ENCODE measurements around the gene CCL7.

The CCL7 gene

DNA sequence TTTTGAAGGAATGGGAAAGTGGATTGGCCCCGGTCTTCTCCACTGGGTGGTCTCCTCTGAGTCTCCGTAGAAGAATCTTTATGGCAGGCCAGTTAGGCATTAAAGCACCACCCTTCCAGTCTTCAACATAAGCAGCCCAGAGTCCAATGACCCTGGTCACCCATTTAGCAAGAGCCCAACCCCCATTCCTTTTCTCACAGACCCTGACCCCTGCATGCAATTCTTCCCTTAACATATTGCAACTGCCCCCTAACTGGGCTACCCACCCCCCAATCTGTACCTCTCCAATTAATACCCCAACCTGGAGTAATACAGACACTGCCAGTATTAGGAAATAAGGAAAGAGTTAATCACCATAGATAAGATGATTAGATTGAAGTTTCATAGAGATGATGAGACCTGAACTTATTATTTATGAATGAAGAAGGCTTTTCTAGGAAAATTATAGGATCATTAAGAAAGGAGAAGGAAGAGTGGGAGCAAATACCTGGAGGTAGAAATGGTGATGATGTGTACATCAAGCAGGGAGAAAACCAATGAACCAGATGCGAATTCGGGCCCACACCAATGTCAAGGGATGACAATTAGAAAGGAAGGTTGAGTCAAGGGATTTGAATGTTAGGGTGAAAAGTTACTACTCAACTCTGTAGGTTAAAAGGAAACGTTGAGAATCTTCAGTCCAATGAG, 12.6 kb upstream of the CCL7 start:
- no peak for DNase-seq (ENCODE audit: low read depth)
- H3K4me3 ChIP-seq (ENCODE audit: low read length), result no peak overlapping the region
- TF ChIP-seq, protein P1, sequence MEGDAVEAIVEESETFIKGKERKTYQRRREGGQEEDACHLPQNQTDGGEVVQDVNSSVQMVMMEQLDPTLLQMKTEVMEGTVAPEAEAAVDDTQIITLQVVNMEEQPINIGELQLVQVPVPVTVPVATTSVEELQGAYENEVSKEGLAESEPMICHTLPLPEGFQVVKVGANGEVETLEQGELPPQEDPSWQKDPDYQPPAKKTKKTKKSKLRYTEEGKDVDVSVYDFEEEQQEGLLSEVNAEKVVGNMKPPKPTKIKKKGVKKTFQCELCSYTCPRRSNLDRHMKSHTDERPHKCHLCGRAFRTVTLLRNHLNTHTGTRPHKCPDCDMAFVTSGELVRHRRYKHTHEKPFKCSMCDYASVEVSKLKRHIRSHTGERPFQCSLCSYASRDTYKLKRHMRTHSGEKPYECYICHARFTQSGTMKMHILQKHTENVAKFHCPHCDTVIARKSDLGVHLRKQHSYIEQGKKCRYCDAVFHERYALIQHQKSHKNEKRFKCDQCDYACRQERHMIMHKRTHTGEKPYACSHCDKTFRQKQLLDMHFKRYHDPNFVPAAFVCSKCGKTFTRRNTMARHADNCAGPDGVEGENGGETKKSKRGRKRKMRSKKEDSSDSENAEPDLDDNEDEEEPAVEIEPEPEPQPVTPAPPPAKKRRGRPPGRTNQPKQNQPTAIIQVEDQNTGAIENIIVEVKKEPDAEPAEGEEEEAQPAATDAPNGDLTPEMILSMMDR (conservative IDR thresholded peaks at IDR 0.05; ENCODE audit: low read depth, low read length), result no peak

DNA sequence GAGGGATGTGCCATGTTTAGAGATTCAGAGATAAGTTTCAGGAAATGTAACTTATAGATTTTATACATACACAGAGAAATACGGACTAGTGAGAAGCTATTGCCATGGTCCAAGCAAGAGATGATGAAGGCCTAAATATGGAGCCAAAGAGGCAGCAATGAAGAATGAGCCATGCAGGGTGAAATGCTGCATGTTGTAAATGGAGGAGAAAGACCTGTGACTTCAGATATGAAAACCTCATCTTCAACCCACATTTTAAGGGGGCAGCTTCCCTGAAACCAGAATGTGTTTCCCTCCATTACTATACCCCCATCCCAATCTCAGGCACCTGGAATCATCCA, 12.1 kb upstream of the CCL7 start:
- no peak overlapping the region for H3K4me3 ChIP-seq (ENCODE audit: low read length)
- TF ChIP-seq, protein P1 (conservative IDR thresholded peaks at IDR 0.05; ENCODE audit: low read depth, low read length), result no peak
- DNase-seq (ENCODE audit: low read depth), result no peak

DNA sequence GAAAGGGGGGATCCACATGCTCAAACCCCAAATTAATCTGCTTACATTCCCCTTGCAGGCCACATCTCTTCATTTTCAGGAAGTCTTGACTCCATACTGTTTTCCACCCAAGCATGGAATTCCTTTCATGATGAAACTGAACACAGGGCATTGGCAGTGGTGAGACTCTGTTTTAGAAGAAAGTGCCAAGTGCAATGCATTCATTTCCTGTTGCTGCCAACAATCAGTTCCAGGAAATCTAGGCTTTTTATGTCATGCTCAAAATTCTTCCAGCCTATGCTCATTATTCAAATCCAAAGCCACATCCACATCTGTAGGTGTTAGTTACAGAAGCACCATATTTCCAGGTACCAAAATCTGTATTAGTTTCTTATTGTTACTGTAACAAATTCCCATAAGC, 10.9 kb upstream of the CCL7 start:
- H3K4me3 ChIP-seq (ENCODE audit: low read length), result no peak overlapping the region
- no peak for DNase-seq (ENCODE audit: low read depth)
- TF ChIP-seq, protein P1 (conservative IDR thresholded peaks at IDR 0.05; ENCODE audit: low read depth, low read length), result no peak

DNA sequence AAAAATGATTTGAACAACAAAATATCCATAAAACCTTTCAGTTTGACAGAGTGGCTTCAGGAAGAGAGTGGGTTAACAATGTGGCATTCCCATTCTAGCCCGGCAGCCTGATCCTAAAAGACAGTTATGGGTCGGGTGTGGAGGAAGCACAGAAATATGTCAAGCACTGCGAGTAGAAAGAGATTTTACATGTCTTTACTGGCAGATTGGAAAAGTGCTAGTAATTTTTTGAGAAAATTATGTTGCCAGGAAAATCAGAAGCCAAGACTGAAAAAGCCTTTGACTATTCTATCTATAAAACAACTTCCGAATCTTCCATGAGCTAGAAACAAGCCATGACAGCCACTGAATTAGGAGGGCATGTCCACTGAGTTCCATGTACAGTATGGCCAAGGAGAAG, 9.2 kb upstream of the CCL7 start:
- DNase-seq (ENCODE audit: low read depth), result no peak
- TF ChIP-seq, protein P1 (conservative IDR thresholded peaks at IDR 0.05; ENCODE audit: low read depth, low read length), result no peak
- no peak overlapping the region for H3K4me3 ChIP-seq (ENCODE audit: low read length)

DNA sequence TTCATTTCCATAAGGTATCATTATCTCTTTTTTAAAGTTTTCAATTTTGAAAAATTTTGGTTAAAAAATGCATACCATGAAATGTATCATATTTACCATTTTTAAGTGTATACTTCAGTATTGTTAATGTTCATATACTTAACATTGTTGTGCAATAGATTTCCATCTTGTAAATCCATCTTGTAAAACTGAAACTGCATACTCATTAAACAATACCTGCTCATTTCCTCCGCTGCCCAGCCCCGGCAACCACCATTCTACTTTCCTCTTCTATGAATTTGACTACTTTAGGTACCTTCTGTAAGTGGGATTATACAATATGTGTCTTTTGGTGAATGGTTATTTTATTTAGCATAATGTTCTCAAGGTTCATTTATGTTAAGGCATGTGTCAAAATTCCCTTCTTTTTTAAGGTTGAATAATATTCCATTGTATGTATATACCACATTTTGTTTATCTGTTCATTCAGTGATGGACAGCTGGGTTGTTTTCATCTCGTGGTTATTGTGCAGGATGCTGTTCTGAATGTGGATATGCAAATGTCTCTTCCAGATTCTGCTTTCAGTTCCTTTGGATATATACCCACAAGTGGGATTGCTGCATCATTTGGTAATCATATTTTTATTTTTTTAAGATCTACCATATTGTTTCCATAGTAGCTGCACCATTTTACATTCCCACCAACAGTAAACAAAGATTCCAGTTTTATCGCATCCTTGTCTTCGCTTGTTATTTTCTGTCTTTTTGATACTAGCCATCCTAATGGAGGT, 8.3 kb upstream of the CCL7 start:
- TF ChIP-seq, protein P1 (conservative IDR thresholded peaks at IDR 0.05; ENCODE audit: low read depth, low read length), result no peak
- H3K4me3 ChIP-seq (ENCODE audit: low read length), result no peak overlapping the region
- DNase-seq (ENCODE audit: low read depth), result no peak

DNA sequence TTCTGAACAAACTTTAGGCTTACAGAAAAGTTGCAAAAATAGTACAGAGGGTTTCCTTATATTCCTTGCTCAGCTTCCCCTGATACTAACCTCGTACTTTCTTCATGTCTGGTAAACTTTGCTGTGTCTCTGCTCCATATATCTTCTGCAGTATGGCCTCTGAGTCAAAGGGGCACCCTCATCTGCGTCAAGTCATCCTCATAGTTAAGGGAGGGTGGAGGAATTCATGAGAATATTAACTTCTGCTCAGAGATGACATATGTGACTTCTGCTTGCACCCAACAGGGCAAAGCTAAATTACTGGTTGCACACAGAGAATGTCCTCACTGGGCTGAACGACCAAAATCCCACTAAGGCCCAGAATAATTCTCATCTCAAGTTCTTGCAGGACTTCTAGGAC, 4.3 kb upstream of the CCL7 start:
- no peak overlapping the region for H3K4me3 ChIP-seq (ENCODE audit: low read length)
- DNase-seq (ENCODE audit: low read depth), result no peak
- TF ChIP-seq, protein P1 (conservative IDR thresholded peaks at IDR 0.05; ENCODE audit: low read depth, low read length), result no peak

DNA sequence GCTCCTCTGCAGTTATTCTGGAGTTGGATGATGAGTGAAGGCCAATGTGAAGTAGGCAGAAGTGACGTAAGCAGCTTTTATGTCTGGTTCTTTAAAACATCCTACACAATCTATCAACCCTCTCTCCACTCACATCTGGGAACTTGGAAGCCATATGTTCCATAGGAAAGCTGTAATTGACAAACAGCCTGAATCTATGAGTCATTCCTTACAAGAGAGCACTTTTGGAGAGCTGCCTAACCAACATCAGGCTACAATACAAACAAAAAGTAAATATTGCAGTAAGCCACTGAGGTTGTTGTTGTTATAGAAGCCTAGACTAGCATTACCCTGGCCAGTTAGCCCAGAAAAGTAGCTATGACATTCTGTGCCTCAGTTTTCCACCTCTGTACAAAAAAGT, 5.9 kb downstream of the CCL7 start:
- no peak for DNase-seq (ENCODE audit: low read depth)
- H3K4me3 ChIP-seq (ENCODE audit: low read length), result no peak overlapping the region
- TF ChIP-seq, protein P1 (conservative IDR thresholded peaks at IDR 0.05; ENCODE audit: low read depth, low read length), result no peak
